ENCODE measurements around the gene CSPG5.

DNA sequence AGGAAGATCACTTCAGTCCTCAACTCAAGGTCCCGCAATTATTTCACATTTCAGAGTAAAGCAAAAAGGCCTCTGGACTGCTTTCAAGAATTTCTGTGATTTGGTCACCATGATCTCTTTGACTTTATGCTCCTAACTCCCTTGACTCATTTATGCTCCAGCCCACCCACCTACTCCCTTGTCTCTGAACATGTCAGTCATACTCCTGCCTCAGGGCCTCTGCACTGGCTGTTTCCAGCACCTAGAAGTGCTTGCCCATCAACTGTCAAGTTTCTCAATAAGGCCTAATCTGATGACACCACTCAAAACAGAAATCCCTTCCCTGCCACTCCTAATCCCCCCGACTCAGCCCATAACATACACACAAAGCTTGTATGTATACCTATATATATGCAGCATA lies 36.1 kb upstream of the CSPG5 start:
- TF ChIP-seq, protein P1, sequence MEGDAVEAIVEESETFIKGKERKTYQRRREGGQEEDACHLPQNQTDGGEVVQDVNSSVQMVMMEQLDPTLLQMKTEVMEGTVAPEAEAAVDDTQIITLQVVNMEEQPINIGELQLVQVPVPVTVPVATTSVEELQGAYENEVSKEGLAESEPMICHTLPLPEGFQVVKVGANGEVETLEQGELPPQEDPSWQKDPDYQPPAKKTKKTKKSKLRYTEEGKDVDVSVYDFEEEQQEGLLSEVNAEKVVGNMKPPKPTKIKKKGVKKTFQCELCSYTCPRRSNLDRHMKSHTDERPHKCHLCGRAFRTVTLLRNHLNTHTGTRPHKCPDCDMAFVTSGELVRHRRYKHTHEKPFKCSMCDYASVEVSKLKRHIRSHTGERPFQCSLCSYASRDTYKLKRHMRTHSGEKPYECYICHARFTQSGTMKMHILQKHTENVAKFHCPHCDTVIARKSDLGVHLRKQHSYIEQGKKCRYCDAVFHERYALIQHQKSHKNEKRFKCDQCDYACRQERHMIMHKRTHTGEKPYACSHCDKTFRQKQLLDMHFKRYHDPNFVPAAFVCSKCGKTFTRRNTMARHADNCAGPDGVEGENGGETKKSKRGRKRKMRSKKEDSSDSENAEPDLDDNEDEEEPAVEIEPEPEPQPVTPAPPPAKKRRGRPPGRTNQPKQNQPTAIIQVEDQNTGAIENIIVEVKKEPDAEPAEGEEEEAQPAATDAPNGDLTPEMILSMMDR (IDR thresholded peaks at IDR 0.05) = no peak
- no peak for TF ChIP-seq POLR2A (IDR thresholded peaks at IDR 0.05)

All from uterus (tissue), 2 donors.